GM19193 (cell line): ENCODE data around the gene RNF43.

Experiments
- POLR2A ChIP-seq: IDR thresholded peaks from 4 replicates; pipeline ENCODE4 v1.6.1; 2011; ENCODE audit not compliant: insufficient read depth, insufficient read length; ENCODE audit errors: extremely low read depth

RNF43 gene

DNA sequence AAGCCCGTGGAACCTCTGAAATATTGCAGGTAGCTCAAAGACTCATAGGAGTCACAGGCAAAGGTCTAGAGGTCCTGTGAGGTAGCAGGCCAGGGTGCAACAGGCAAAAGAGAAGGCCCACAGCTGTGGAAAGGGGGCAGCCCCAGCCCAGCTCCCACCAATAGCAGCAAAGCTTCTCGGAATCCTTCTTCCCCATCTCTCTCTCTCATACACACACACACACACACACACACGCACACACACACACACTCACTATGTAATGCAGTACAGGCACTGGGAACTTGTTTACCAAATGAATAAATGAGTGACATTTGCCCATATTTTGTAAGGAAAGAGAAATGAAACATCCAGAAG is 48.5 kb downstream of the RNF43 start:
- no peak for TF ChIP-seq POLR2A
